HepG2 (cell line): ENCODE data around the gene APOA1. TPM values are rescaled to one million over a fixed set of nuclear protein-coding genes. Genes with fewer than 3 reads are reported as not detected.

Experiments
- FOXA1 ChIP-seq, 2 experiments: fragments of 450-650 bp in 1 of 2; sonication (generic) in 1 of 2; formaldehyde crosslinking in 1 of 2; IDR thresholded peaks; 2 replicates each; pipeline versions ENCODE4 v1.4.0 to v1.6.1; 2016 to 2020; ENCODE audit warnings: missing genetic modification reagents in 1 of 2
- FOXA3 ChIP-seq: IDR thresholded peaks from 2 replicates; pipeline ENCODE4 v1.6.1; 2016; ENCODE audit warnings: missing genetic modification reagents, missing compliant biosample characterization
- FOXP1 ChIP-seq, 2 experiments: fragments of 450-650 bp in 1 of 2; IDR thresholded peaks; 2 replicates each; pipeline ENCODE4 v1.6.1; 2017 to 2018; ENCODE audit warnings: antibody characterized with exemption in 1 of 2
- HNRNPL ChIP-seq: fragments of 200-400 bp; formaldehyde crosslinking; IDR thresholded peaks from 2 replicates; pipeline ENCODE4 v1.6.1; 2017; ENCODE audit warnings: mild to moderate bottlenecking, low read depth, low read length
- MED1 ChIP-seq: sonication (generic); formaldehyde crosslinking; IDR thresholded peaks from 2 replicates; pipeline ENCODE4 v1.4.0; 2020; ENCODE audit warnings: missing genetic modification reagents
- PRMT3 ChIP-seq: sonication (generic); formaldehyde crosslinking; IDR thresholded peaks from 2 replicates; pipeline ENCODE4 v1.8.1; 2022; ENCODE audit warnings: low read depth, mild to moderate bottlenecking, moderate library complexity, missing genetic modification reagents, borderline replicate concordance
- TFAP4 ChIP-seq: sonication (generic); IDR thresholded peaks from 2 replicates; pipeline ENCODE4 v1.6.1; 2016; ENCODE audit warnings: low read depth, borderline replicate concordance
- THAP11 ChIP-seq: IDR thresholded peaks from 2 replicates; pipeline ENCODE4 v1.6.1; 2016; ENCODE audit warnings: missing biosample characterization, missing genetic modification reagents
- YEATS4 ChIP-seq: sonication (generic); formaldehyde crosslinking; IDR thresholded peaks from 2 replicates; pipeline ENCODE4 v1.4.0; 2020; ENCODE audit warnings: missing genetic modification reagents, borderline replicate concordance
- ZBTB10 ChIP-seq: sonication (generic); formaldehyde crosslinking; IDR thresholded peaks from 2 replicates; pipeline ENCODE4 v1.4.0; 2020; ENCODE audit warnings: missing genetic modification reagents, borderline replicate concordance
- ZBTB40 ChIP-seq, 2 experiments: fragments of 450-650 bp in 1 of 2; sonication (generic) in 1 of 2; formaldehyde crosslinking in 1 of 2; IDR thresholded peaks; 2 replicates each; pipeline versions ENCODE4 v1.6.1 to v1.8.0; 2016 to 2022; ENCODE audit warnings: antibody characterized with exemption in 1 of 2, mild to moderate bottlenecking in 1 of 2, missing genetic modification reagents in 1 of 2
- ZBTB7B ChIP-seq: sonication (generic); formaldehyde crosslinking; IDR thresholded peaks from 2 replicates; pipeline ENCODE4 v1.4.0; 2020; ENCODE audit warnings: missing genetic modification reagents
- ZNF292 ChIP-seq: sonication (generic); formaldehyde crosslinking; IDR thresholded peaks from 2 replicates; pipeline ENCODE4 v1.8.1; 2022; ENCODE audit warnings: mild to moderate bottlenecking, low read depth, missing genetic modification reagents, borderline replicate concordance
- ZNF713 ChIP-seq: sonication (generic); formaldehyde crosslinking; IDR thresholded peaks from 2 replicates; pipeline ENCODE4 v1.4.0; 2020; ENCODE audit warnings: mild to moderate bottlenecking, missing genetic modification reagents
- ZSCAN31 ChIP-seq: sonication (generic); formaldehyde crosslinking; IDR thresholded peaks from 2 replicates; pipeline ENCODE4 v1.5.0; 2020; ENCODE audit warnings: low read depth, mild to moderate bottlenecking, missing genetic modification reagents
- polyA plus RNA-seq, 8 experiments: library from polyadenylated mRNA; depleted of rRNA in 3 of 8; stranded (reverse) in 7 of 8; unstranded in 1 of 8; fragments of >200 nt; fragmentation: Illumina TruSeq in 4 of 8; extraction: Trizol in 4 of 8; gene quantifications; 2 replicates each; pipeline versions ENCODE4 v1.2.1 to v1.2.3, GENCODE V29; 2011 to 2016; ENCODE audit warnings: low read depth in 4 of 8, missing spikeins in 1 of 8, mixed read lengths in 1 of 8; ENCODE audit not compliant: insufficient read depth in 1 of 8
- total RNA-seq, 5 experiments: library from RNA; depleted of rRNA; stranded (reverse); fragments of >200 nt; fragmentation: Illumina TruSeq; extraction: Trizol; gene quantifications; 2 replicates each; pipeline ENCODE4 v1.2.3, GENCODE V29; 2016; ENCODE audit warnings: low read depth in 1 of 5

APOA1 gene
- total and polyA plus RNA-seq, 2 of the 13 experiments (the other 11 are each of a cell fraction or from before 2014, with no cell fraction given) = 1,973 to 5,485 TPM

GRCh38 chr11:116792144-116792868 lies 45.1 kb downstream of the APOA1 start (continued):
- TF ChIP-seq ZBTB40 (IDR thresholded peaks at IDR 0.05) = no peak
- TF ChIP-seq ZBTB40 (CRISPR knock-in tag; IDR thresholded peaks at IDR 0.05) = peak; percentile 57; the same call in 1 of the 2 replicates
- no peak for TF ChIP-seq ZNF713 (CRISPR knock-in tag)
- peak; percentile 88 for TF ChIP-seq MED1 (CRISPR knock-in tag)
- TF ChIP-seq ZBTB10 (CRISPR knock-in tag) = peak; percentile 85; the same call in 1 of the 2 replicates
- TF ChIP-seq FOXP1 (IDR thresholded peaks at IDR 0.05) = no peak
- TF ChIP-seq FOXP1 (CRISPR knock-in tag; IDR thresholded peaks at IDR 0.05) = peak; percentile 25; the same call in 1 of the 2 replicates
- 0 out of 2 replicates have a peak, but pooled peaks have one; percentile 47 for TF ChIP-seq ZNF292 (CRISPR knock-in tag)
- TF ChIP-seq PRMT3 (CRISPR knock-in tag) = peak; percentile 43; the same call in 1 of the 2 replicates
- TF ChIP-seq THAP11 (CRISPR knock-in tag) = peak; percentile 53
- peak; percentile 90; the same call in 1 of the 2 replicates for TF ChIP-seq HNRNPL
- peak; percentile 55 for TF ChIP-seq TFAP4
- TF ChIP-seq YEATS4 (CRISPR knock-in tag) = peak; percentile 21; the same call in 1 of the 2 replicates
- peak; percentile 92 for TF ChIP-seq ZBTB7B (CRISPR knock-in tag)
- peak; percentile 79 for TF ChIP-seq FOXA3 (CRISPR knock-in tag)
- TF ChIP-seq FOXA1 (IDR thresholded peaks at IDR 0.05) = no peak
- TF ChIP-seq FOXA1 (CRISPR knock-in tag; IDR thresholded peaks at IDR 0.05) = peak; percentile 86
- TF ChIP-seq ZSCAN31 (CRISPR knock-in tag) = peak; percentile 87; the same call in 1 of the 2 replicates
